Nephron progenitor cell (in vitro differentiated cells): ENCODE results near the gene CAPN13.

Experiments used
- DNase-seq: peaks from one replicate; pipeline ENCODE4 v3.0.0; 2021
- H3K27ac Mint-ChIP-seq: 2 replicates; pipeline ENCODE4 v1.8.0; 2021; ENCODE audit warnings: mild to moderate bottlenecking, moderate library complexity, mixed read lengths
- H3K27me3 Mint-ChIP-seq: 2 replicates; pipeline ENCODE4 v1.8.0; 2021; ENCODE audit warnings: mild to moderate bottlenecking, low read depth, mixed read lengths; ENCODE audit not compliant: poor library complexity
- H3K36me3 Mint-ChIP-seq: 2 replicates; pipeline ENCODE4 v1.8.0; 2021; ENCODE audit warnings: low read depth, mixed read lengths
- H3K4me1 Mint-ChIP-seq: 2 replicates; pipeline ENCODE4 v1.8.0; 2021; ENCODE audit warnings: mixed read lengths
- H3K4me3 Mint-ChIP-seq: 2 replicates; pipeline ENCODE4 v1.8.0; 2021; ENCODE audit warnings: mild to moderate bottlenecking, moderate library complexity, mixed read lengths
- H3K9me3 Mint-ChIP-seq: 2 replicates; pipeline ENCODE4 v1.8.0; 2021; ENCODE audit warnings: mild to moderate bottlenecking, moderate library complexity, mixed read lengths
- TF ChIP-seq, protein P1 (sequence below): fragments of 200-600 bp; sonication (generic); IDR thresholded peaks from 2 replicates; pipeline ENCODE4 v1.5.0; 2021; ENCODE audit warnings: antibody characterized with exemption

The CAPN13 gene

DNA sequence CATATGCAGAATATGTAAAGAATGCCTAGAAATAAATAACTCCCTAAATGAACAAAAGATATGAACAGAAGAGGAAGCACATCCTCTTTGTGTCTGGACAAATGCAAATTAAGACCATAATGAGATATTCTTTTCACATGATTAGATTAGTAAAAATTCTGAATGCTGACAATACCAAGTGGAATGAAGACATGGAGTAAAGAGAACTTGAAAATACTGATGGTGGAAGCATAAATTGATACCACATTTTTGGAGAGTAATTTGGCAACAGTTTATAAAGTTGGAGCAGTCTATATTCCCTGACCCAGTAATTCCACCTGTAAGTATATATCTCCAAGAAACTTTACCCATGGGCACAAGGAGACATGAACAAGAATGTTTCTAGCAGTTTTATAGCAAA, 130.0 kb downstream of the CAPN13 start:
- Mint-ChIP-seq H3K9me3 (peaks cover 10% of the 10 kb centered on the region), H3K27ac (no peak overlapping the region), H3K4me3 (no peak overlapping the region), H3K27me3 (peaks cover 11% of the 10 kb centered on the region), H3K4me1 (peaks cover 23% of the 10 kb centered on the region), H3K36me3 (no peaks in the 10 kb centered on the region)
- TF ChIP-seq, protein P1, sequence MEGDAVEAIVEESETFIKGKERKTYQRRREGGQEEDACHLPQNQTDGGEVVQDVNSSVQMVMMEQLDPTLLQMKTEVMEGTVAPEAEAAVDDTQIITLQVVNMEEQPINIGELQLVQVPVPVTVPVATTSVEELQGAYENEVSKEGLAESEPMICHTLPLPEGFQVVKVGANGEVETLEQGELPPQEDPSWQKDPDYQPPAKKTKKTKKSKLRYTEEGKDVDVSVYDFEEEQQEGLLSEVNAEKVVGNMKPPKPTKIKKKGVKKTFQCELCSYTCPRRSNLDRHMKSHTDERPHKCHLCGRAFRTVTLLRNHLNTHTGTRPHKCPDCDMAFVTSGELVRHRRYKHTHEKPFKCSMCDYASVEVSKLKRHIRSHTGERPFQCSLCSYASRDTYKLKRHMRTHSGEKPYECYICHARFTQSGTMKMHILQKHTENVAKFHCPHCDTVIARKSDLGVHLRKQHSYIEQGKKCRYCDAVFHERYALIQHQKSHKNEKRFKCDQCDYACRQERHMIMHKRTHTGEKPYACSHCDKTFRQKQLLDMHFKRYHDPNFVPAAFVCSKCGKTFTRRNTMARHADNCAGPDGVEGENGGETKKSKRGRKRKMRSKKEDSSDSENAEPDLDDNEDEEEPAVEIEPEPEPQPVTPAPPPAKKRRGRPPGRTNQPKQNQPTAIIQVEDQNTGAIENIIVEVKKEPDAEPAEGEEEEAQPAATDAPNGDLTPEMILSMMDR = no peak
- DNase-seq = no peak

DNA sequence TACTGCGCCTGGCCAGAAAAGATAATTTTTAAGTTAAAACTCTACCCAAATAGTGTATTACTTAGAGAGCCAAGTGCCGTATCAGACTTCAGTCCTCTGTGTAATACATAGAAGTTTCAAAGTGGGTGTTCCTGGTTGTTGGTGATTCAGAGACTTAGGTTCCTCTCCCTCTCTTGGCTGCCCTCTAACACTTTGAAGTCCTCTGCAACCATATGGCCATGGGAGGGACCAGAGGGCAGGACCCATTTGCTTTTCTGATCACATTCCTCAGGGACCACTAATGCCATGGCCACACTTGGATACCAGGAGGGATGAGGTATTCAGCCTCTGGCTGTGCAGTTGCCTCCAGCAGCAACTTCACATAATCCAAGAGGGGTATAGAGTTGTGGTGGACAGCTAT, 131.5 kb downstream of the CAPN13 start:
- no peak for DNase-seq
- TF ChIP-seq, protein P1 = no peak
- Mint-ChIP-seq H3K27me3 (peaks cover 11% of the 10 kb centered on the region), H3K36me3 (peaks cover 6% of the 10 kb centered on the region), H3K4me1 (peaks cover 12% of the 10 kb centered on the region), H3K27ac (no peak overlapping the region), H3K4me3 (no peak overlapping the region), H3K9me3 (peaks cover 23% of the 10 kb centered on the region)

DNA sequence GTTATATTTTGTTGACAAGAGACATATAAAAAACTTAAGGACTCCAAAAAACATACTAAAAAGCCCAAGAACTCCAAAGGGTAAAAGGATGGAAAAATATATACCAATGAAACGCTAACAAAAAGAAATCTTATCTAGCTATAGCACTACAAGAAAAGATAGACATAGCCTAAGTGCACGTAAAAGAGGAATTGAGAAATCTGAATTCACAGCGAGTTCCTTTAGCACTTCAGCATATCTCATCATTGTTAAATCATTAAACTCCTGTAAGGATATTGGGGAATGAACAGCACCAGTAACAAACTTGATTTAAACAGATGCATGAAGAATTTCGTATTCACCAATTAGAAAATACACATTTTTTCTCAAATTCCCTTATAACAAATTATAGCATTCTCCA, 134.1 kb downstream of the CAPN13 start:
- peaks cover 49% of the 10 kb centered on the region for H3K9me3 Mint-ChIP-seq
- DNase-seq = no peak
- no peaks in the 10 kb centered on the region for H3K27me3 Mint-ChIP-seq
- no peaks in the 10 kb centered on the region for H3K4me1 Mint-ChIP-seq
- H3K27ac Mint-ChIP-seq = no peak overlapping the region
- peaks cover 31% of the 10 kb centered on the region for H3K36me3 Mint-ChIP-seq
- TF ChIP-seq, protein P1 = no peak
- H3K4me3 Mint-ChIP-seq = no peak overlapping the region
